Keratinocyte (primary cell): ENCODE results near the gene GNG10.

Source experiments
- CTCF ChIP-seq, 3 experiments: IDR thresholded peaks in 1 of 3; conservative IDR thresholded peaks in 1 of 3; optimal IDR thresholded peaks in 1 of 3; 2 replicates in 2 of 3; 3 replicates in 1 of 3; pipeline versions ENCODE3 to v1.5.1; 2011; ENCODE audit warnings: low read length in 3 of 3, mild to moderate bottlenecking in 3 of 3, moderate library complexity in 2 of 3, control low read depth in 1 of 3, inconsistent platforms in 1 of 3; ENCODE audit not compliant: insufficient read depth in 2 of 3; ENCODE audit errors: extremely low read depth in 1 of 3
- EZH2 ChIP-seq: IDR thresholded peaks from one replicate; pipeline ENCODE4 v1.6.1; 2012; ENCODE audit warnings: inconsistent platforms, mild to moderate bottlenecking, low read length, moderate library complexity

GRCh38 chr9:111704503-111704902 is 43.1 kb downstream of the GNG10 start:
- TF ChIP-seq CTCF (optimal IDR thresholded peaks at IDR 0.05 in 1 of 3, IDR thresholded peaks at IDR 0.05 in 1 of 3, conservative IDR thresholded peaks at IDR 0.05 in 1 of 3; ENCODE audit: extremely low read depth in 1 of 3, insufficient read depth in 2 of 3, low read length in 3 of 3) (no peak), EZH2 (no peak)
